T-helper 17 cell (primary cell): ENCODE results near the gene PNPLA1. TPM values are rescaled to one million over a fixed set of nuclear protein-coding genes. Genes with fewer than 3 reads are reported as not detected.

Experiments used
- ATAC-seq: fragments of 150-1000 bp; cut with Tn5 transposase; 2 replicates; pipeline ENCODE4 v1.10.0; 2021; ENCODE audit warnings: mild to moderate bottlenecking, moderate library complexity
- DNase-seq, 3 donors: peaks; one replicate each; pipeline versions ENCODE4 v3.0.0 to v3.0.0-alpha.2; 2020 to 2021
- H3K9me3 ChIP-seq: one replicate; pipeline ENCODE4 v1.7.0; 2013; ENCODE audit warnings: low read length, mild to moderate bottlenecking; ENCODE audit not compliant: control insufficient read depth, poor library complexity, severe bottlenecking
- H3K27ac Mint-ChIP-seq: one replicate; pipeline ENCODE4 v1.8.0; 2022; ENCODE audit warnings: mild to moderate bottlenecking, moderate library complexity, mixed read lengths
- H3K27me3 Mint-ChIP-seq: one replicate; pipeline ENCODE4 v1.8.0; 2022; ENCODE audit warnings: mixed read lengths
- H3K36me3 Mint-ChIP-seq: one replicate; pipeline ENCODE4 v1.8.0; 2022; ENCODE audit warnings: low read depth, mixed read lengths
- H3K4me1 Mint-ChIP-seq: one replicate; pipeline ENCODE4 v1.8.0; 2022; ENCODE audit warnings: mild to moderate bottlenecking, mixed read lengths
- H3K4me3 Mint-ChIP-seq: one replicate; pipeline ENCODE4 v1.8.0; 2022; ENCODE audit warnings: mild to moderate bottlenecking, moderate library complexity, mixed read lengths
- total RNA-seq, 4 donors: library from RNA in 2 of 4; stranded (reverse) in 2 of 4; gene quantifications; one replicate each; pipeline ENCODE4 v1.2.3 and lab custom pipeline; 2022 to 2026

PNPLA1 gene
- total RNA-seq, 2 donors from 2014 or later: 0.15 TPM; not detected in 1

- Mint-ChIP-seq H3K4me1 (peaks cover 4% of the 10 kb centered on the region), H3K27me3 (peaks cover 48% of the 10 kb centered on the region), H3K36me3 (no peaks in the 10 kb centered on the region), H3K4me3 (no peak overlapping the region), H3K27ac (no peak overlapping the region)
- no peaks in the 10 kb centered on the region for H3K9me3 ChIP-seq
- no peak for ATAC-seq
- DNase-seq: no peak
These were observed 4.1 kb upstream of the PNPLA1 start for GRCh38 chr6:36265744-36266143.

- no peak overlapping the region for H3K4me3 Mint-ChIP-seq
- no peak for ATAC-seq
- peaks cover 9% of the 10 kb centered on the region for H3K4me1 Mint-ChIP-seq
- no peak for DNase-seq
- no peak overlapping the region for H3K27ac Mint-ChIP-seq
- no peaks in the 10 kb centered on the region for H3K9me3 ChIP-seq
- no peaks in the 10 kb centered on the region for H3K36me3 Mint-ChIP-seq
- peaks cover 45% of the 10 kb centered on the region for H3K27me3 Mint-ChIP-seq
These were observed 2.8 kb upstream of the PNPLA1 start for GRCh38 chr6:36266913-36267644.

DNA sequence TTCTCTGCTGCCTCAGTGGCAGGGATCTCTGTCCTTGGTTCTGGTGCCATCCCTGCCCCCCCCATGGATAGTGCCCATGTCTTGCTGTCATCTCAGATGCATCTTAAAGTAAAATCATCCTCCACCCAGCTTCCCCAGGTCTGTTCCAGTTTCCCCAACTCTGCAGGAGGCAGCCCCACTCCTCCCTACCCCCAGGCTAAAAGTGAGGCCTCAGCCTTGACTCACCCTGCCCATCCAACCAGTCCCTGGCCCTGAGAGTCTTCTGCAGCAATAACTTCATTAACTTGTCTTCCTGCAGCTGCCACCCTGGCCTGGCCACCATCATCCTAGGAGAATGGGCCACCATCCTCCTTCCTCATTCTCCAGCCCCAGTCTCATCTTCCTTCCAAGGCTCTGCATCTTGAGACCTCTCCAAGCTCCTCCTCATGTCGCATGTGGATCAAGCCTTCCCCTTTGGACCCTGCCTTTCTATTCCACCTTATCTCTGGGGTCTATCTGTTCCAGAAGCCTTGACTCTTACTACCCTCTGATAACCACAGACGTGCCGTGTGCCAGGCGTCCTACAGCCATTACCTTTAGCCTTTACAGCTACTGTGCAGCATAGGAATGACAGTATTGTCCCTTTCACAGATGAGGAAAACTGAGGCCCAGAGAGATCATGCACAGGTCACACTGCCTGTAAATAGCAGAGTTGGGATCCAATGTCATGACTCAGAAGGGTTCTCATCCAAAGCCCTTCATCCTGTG is 2.0 kb upstream of the PNPLA1 start:
- H3K9me3 ChIP-seq: no peaks in the 10 kb centered on the region
- peaks cover 42% of the 10 kb centered on the region for H3K27me3 Mint-ChIP-seq
- H3K36me3 Mint-ChIP-seq: no peaks in the 10 kb centered on the region
- DNase-seq (no peak), ATAC-seq (no peak)
- H3K27ac Mint-ChIP-seq: no peak overlapping the region
- H3K4me3 Mint-ChIP-seq: no peak overlapping the region
- peaks cover 11% of the 10 kb centered on the region for H3K4me1 Mint-ChIP-seq

DNA sequence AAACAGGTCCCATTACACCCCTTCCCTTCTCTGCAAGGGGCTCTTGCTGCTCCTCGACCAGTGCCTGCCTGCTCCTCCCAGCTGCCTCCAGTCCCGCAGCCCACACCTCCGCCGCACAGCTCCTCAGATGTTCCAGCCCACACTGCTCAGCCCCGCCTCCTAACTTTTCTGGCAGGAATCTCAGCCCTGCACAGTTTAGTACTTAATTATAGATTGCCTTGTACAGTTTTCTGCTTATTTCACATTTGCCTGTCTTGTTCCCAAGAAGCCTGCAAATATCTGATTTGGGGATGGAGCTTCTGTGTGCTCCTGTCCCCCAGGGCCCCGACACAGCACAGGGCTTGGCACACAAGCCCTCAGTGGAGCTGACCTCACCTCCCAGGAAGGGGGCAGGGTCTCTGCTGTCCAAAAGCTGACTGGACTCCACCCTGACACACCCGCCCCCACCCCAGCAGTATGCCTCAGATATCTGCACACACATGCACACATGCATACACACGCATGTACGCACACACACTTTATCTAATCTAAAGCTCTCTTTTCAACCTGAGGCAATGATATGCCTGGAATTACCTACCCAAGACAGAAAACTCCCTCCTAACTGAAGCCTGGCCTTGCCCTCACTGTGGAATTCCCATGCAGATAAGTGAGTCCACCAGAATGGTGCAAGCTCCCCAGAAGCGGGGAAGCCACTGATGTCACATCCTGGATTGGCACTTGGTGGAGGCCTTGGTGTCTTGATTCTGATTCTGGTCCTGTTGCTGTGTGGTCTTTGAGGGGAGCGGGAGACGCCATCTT is 1.2 kb upstream of the PNPLA1 start:
- ATAC-seq (no peak), DNase-seq (no peak)
- peaks cover 11% of the 10 kb centered on the region for H3K4me1 Mint-ChIP-seq
- no peaks in the 10 kb centered on the region for H3K9me3 ChIP-seq
- no peak overlapping the region for H3K4me3 Mint-ChIP-seq
- H3K36me3 Mint-ChIP-seq: no peaks in the 10 kb centered on the region
- peaks cover 48% of the 10 kb centered on the region for H3K27me3 Mint-ChIP-seq
- H3K27ac Mint-ChIP-seq: no peak overlapping the region

DNA sequence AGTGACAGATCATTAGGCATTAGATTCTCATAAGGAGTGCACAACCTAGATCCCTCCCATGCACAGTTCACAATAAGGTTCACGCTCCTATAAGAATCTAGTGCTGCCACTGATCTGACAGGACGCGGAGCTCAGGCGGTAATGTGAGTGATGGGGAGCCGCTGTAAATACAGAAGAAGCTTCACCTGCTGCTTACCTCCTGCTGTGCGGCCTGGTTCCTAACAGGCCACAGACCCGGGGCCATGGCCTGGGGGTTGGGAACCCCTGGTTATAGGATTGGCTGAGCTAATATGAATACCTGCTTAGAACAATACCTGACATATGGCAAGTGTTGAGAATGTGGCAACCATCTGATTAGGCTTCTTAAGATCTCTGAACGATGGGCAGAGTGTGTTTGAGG is 2.4 kb downstream of the PNPLA1 start:
- H3K36me3 Mint-ChIP-seq: peaks cover 6% of the 10 kb centered on the region
- H3K4me1 Mint-ChIP-seq: peaks cover 15% of the 10 kb centered on the region
- H3K4me3 Mint-ChIP-seq: no peak overlapping the region

GRCh38 chr6:36273067-36273466 is 3.2 kb downstream of the PNPLA1 start:
- no peaks in the 10 kb centered on the region for H3K9me3 ChIP-seq
- peaks cover 76% of the 10 kb centered on the region for H3K27me3 Mint-ChIP-seq
- no peak overlapping the region for H3K4me3 Mint-ChIP-seq
- peaks cover 6% of the 10 kb centered on the region for H3K36me3 Mint-ChIP-seq
- DNase-seq: no peak
- no peak for ATAC-seq
- no peak overlapping the region for H3K27ac Mint-ChIP-seq
- peaks cover 17% of the 10 kb centered on the region for H3K4me1 Mint-ChIP-seq

More for the DNA sequence above, 2.4 kb downstream of the PNPLA1 start:
- H3K9me3 ChIP-seq: no peaks in the 10 kb centered on the region
- no peak for DNase-seq
- no peak for ATAC-seq
- H3K27me3 Mint-ChIP-seq: peaks cover 72% of the 10 kb centered on the region
- H3K27ac Mint-ChIP-seq: no peak overlapping the region

DNA sequence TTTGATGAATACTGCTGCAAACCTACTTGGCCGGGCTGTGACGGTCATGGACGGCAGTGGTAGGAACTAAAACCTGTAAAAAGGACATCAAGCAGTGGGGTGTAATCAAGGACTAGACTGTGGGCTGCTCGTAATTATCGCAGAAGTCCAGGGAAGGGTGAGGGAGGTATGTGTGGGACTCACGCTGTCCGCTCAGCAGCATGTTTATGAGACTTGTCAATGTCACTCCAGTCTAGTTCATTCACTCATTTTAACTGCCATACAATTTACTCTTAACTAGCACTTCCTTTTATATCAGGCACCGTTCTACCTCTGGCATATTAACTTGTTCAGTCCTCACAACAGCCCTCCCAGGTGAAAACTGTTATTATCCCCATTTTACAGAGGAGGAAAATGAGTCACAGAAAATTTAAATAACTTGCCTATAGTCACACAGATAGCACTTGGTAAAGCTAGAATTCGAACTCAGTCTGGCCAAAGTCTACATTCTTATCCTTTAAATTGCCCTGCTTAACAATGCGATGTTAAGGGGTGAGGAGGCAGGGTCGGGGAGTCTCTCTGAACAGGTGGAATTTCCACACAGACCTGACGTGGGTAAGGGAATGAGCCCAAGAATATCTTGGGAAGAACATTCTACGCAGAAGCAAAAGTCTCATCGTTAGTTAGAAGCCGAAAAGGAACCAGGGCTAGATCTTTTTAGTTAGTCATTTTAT is 4.1 kb downstream of the PNPLA1 start:
- H3K9me3 ChIP-seq: no peaks in the 10 kb centered on the region
- peaks cover 76% of the 10 kb centered on the region for H3K27me3 Mint-ChIP-seq
- no peak overlapping the region for H3K4me3 Mint-ChIP-seq
- peaks cover 15% of the 10 kb centered on the region for H3K4me1 Mint-ChIP-seq
- no peak for ATAC-seq
- DNase-seq: no peak
- H3K27ac Mint-ChIP-seq: no peak overlapping the region
- peaks cover 6% of the 10 kb centered on the region for H3K36me3 Mint-ChIP-seq

GRCh38 chr6:36276581-36277536 is 7.0 kb downstream of the PNPLA1 start:
- Mint-ChIP-seq H3K4me1 (peaks cover 8% of the 10 kb centered on the region), H3K4me3 (no peak overlapping the region), H3K27me3 (peaks cover 69% of the 10 kb centered on the region), H3K27ac (no peak overlapping the region), H3K36me3 (peaks cover 6% of the 10 kb centered on the region)
- ATAC-seq: no peak
- H3K9me3 ChIP-seq: no peaks in the 10 kb centered on the region
- DNase-seq: no peak

DNA sequence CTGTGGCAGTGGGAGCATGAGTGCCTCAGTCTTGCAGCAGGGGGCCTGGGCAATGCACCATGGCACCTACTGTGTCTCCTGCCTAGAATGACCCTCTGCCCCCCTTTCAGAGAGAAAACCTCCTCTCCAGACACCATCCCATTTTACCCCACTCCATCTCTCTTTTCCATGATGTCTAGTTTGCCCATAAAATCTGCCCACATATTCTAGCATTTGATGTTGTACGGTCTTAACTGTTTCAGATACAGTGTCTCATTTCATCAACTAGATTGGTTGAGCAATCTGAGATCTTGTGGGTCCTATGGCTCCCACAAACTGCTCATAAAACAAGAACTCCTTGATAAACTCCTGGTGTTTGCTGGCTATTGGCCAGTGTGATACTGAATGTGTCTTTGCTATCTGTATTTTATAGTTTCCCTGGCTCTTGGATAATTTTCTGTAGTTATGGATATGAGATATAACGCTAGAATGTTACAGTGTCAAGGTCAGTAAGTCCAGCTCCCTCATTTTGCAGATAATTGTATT is 8.1 kb downstream of the PNPLA1 start:
- no peak for ATAC-seq
- Mint-ChIP-seq H3K27me3 (peaks cover 66% of the 10 kb centered on the region), H3K4me1 (peaks cover 6% of the 10 kb centered on the region)

DNA sequence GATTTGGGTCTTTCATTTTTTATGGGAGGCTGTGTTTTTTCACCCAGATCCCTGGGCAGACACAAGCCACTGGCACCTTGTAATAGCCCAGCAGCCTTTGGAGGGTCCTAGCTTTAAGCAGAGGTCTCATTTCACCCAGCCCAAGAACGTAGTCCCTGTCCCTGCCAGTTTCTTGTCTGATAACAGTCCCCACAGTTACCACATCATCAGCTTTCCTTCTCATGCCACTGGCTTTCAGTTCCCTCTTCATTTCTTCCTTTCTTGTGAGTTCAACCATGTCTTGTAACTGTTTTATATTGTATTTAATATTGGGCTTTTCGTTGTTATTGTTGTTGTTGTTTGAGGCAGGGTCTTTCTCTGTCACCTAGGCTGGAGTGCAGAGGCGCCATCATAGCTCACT is 10.6 kb downstream of the PNPLA1 start:
- Mint-ChIP-seq H3K4me1 (peaks cover 2% of the 10 kb centered on the region), H3K27ac (no peak overlapping the region), H3K4me3 (no peak overlapping the region), H3K27me3 (peaks cover 66% of the 10 kb centered on the region), H3K36me3 (peaks cover 2% of the 10 kb centered on the region)
- no peak for ATAC-seq
- H3K9me3 ChIP-seq: no peaks in the 10 kb centered on the region
- DNase-seq: no peak

More for the DNA sequence above, 8.1 kb downstream of the PNPLA1 start:
- Mint-ChIP-seq H3K36me3 (peaks cover 6% of the 10 kb centered on the region), H3K27ac (no peak overlapping the region), H3K4me3 (no peak overlapping the region)
- H3K9me3 ChIP-seq: no peaks in the 10 kb centered on the region
- DNase-seq: no peak

DNA sequence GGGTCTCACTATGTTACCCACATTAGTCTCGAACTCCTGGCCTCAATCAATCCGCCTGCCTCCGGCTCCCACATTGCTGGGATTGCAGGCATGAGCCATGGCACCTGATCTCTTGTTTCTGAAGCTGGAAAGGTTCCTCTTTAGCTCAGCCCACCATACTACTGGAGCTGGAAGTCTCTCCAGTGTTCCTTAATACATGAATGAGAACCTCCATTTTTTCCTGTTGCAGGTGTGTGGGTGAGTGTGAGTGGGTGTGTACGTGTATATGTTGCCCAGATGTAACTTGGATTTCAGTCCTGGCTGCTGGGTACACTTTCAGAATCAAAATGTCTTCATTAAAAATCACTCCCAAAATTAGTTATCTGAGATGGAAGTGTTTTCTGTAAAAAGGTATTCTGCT is 11.1 kb downstream of the PNPLA1 start:
- Mint-ChIP-seq H3K4me1 (peaks cover 5% of the 10 kb centered on the region), H3K4me3 (no peak overlapping the region), H3K36me3 (peaks cover 5% of the 10 kb centered on the region), H3K27ac (no peak overlapping the region), H3K27me3 (peaks cover 71% of the 10 kb centered on the region)
- no peaks in the 10 kb centered on the region for H3K9me3 ChIP-seq
- DNase-seq: no peak
- ATAC-seq: no peak

- Mint-ChIP-seq H3K4me3 (no peak overlapping the region), H3K27me3 (peaks cover 59% of the 10 kb centered on the region), H3K4me1 (peaks cover 12% of the 10 kb centered on the region), H3K36me3 (peaks cover 5% of the 10 kb centered on the region), H3K27ac (no peak overlapping the region)
- ATAC-seq (no peak), DNase-seq (no peak)
- no peaks in the 10 kb centered on the region for H3K9me3 ChIP-seq
These were observed 13.7 kb downstream of the PNPLA1 start for GRCh38 chr6:36283608-36284007.
